ENCODE measurements around the gene PRRX2. TPM values are rescaled to one million over a fixed set of nuclear protein-coding genes. Genes with fewer than 3 reads are reported as not detected.

PRRX2 gene
- total and polyA plus RNA-seq, 2 of the 13 experiments (the other 11 are each of a cell fraction or from before 2014, with no cell fraction given): 0.05 TPM; not detected in 1

GRCh38 chr9:129725795-129726251 is 60.4 kb downstream of the PRRX2 start:
- Histone ChIP-seq H3K9me3 (ENCODE audit: low read length) (no peaks in the 10 kb centered on the region), H3K4me2 (ENCODE audit: low read depth, low read length) (no peak overlapping the region), H4K20me1 (ENCODE audit: insufficient read depth, low read length) (no peaks in the 10 kb centered on the region), H3K79me2 (ENCODE audit: insufficient read depth, low read length) (no peaks in the 10 kb centered on the region), H3K4me1 (ENCODE audit: insufficient read depth, low read length) (no peaks in the 10 kb centered on the region), H3K4me3 (replicated peaks in 1 of 3; ENCODE audit: insufficient read depth in 1 of 3, low read depth in 2 of 3, low read length in 3 of 3) (no peak overlapping the region), H3K36me3 (replicated peaks in 1 of 2; ENCODE audit: control insufficient read depth in 1 of 2, insufficient read depth in 2 of 2, low read length in 2 of 2) (no peaks in the 10 kb centered on the region), H3K27ac (ENCODE audit: extremely low read length, insufficient read depth, low read length) (no peak overlapping the region), H3K27me3 (ENCODE audit: control insufficient read depth in 1 of 2, insufficient read depth in 2 of 2, low read length in 2 of 2) (peaks cover 3 to 37% of the 10 kb centered on the region in 2 experiments; a peak in 4 of 5 replicates), H3K9ac (ENCODE audit: insufficient read depth, low read depth, low read length) (no peak overlapping the region), H2AFZ (ENCODE audit: low read length) (no peak overlapping the region)
- 18% methylated on average over 10 of the region's 10 CpGs for WGBS (ENCODE audit: low lambda C conversion rate)
- in situ Hi-C loops (cut with HindIII; ENCODE audit: extremely low pct_ligation_motif_present, low pct_unique_long_range_greater_than_20kb): no loop called here
- ChIA-PET CTCF (ENCODE audit: low intra/inter-chr PET ratio, low total read pairs) (interaction anchor here (1.6 to 2.4 kb wide), 2 partner anchors 12 to 58 kb away, joined by 6 to 16 read pairs; no protein-coding TSS in a partner anchor), POLR2A (no interaction called here)
- ATAC-seq: no peak
- intact Hi-C loops (cut with micrococcal nuclease; ENCODE audit: unreplicated experiment): no loop called here
- no peak for DNase-seq (ENCODE audit: low spot score)
- no TSS peak for BruUV-seq (replicated peaks)
- no peak for TF ChIP-seq PAF1 (CRISPR knock-in tag; IDR thresholded peaks at IDR 0.05)
- TF ChIP-seq MLXIP (CRISPR knock-in tag; IDR thresholded peaks at IDR 0.05; ENCODE audit: borderline replicate concordance): no peak
- no peak for TF ChIP-seq ZBTB46 (CRISPR knock-in tag; IDR thresholded peaks at IDR 0.05; ENCODE audit: borderline replicate concordance)
- TF ChIP-seq ZNF260 (CRISPR knock-in tag; IDR thresholded peaks at IDR 0.05; ENCODE audit: borderline replicate concordance, low read depth): no peak
- TF ChIP-seq RARA (CRISPR knock-in tag; IDR thresholded peaks at IDR 0.05): no peak
- TF ChIP-seq ZFY (CRISPR knock-in tag; IDR thresholded peaks at IDR 0.05): no peak
- TF ChIP-seq DRAP1 (CRISPR knock-in tag; IDR thresholded peaks at IDR 0.05): no peak
- no peak for TF ChIP-seq LCORL (IDR thresholded peaks at IDR 0.05)
- TF ChIP-seq LCORL (CRISPR knock-in tag; IDR thresholded peaks at IDR 0.05): no peak
- no peak for TF ChIP-seq PHF20 (CRISPR knock-in tag; IDR thresholded peaks at IDR 0.05)
- no peak for FAIRE-seq

All from HepG2 (cell line).